CD4-positive, alpha-beta T cell treated with Interleukin-12 subunit alpha and Interleukin-12 subunit beta, for 1 hour (primary cell): ENCODE data around the gene STX19.
"Not testable (repeated sequence)": the region's sequence is repeated elsewhere in the genome, so short reads cannot be mapped to it uniquely, and the experiment has no call there.

Experiments used
- DNase-seq: peaks from one replicate; pipeline ENCODE4 v3.0.0-alpha.2; 2020

STX19 gene, protein sequence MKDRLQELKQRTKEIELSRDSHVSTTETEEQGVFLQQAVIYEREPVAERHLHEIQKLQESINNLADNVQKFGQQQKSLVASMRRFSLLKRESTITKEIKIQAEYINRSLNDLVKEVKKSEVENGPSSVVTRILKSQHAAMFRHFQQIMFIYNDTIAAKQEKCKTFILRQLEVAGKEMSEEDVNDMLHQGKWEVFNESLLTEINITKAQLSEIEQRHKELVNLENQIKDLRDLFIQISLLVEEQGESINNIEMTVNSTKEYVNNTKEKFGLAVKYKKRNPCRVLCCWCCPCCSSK

GRCh38 chr3:94028093-94028837, at the start of gene STX19:
TSS of gene STX19 (minus strand) at chr3:94028597. CDS start at chr3:94015269, 13,328 bp downstream.
- no peak for DNase-seq

DNA sequence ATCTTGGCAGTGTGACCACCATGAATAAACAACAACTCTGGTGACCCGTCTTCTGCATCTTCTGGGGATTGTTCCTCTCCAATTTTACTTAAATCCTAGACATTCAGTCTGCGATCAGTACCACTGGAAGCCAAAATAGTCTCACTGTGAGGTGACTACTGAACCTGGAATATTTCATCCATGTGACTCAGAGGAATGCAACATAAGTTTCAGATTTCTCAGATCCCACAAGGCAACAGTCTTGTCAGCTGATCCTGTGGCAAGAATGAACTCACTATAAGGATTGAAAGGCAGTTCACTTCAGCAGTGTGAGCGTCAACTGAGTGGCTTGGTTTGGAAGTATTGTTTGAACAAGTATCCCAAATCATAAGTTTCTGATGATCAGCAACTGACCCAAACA, 47.7 kb upstream of the STX19 start:
- no peak for DNase-seq

- DNase-seq: no peak
Observed at GRCh38 chr3:94071713-94072284, 43.4 kb upstream of the STX19 start.

DNA sequence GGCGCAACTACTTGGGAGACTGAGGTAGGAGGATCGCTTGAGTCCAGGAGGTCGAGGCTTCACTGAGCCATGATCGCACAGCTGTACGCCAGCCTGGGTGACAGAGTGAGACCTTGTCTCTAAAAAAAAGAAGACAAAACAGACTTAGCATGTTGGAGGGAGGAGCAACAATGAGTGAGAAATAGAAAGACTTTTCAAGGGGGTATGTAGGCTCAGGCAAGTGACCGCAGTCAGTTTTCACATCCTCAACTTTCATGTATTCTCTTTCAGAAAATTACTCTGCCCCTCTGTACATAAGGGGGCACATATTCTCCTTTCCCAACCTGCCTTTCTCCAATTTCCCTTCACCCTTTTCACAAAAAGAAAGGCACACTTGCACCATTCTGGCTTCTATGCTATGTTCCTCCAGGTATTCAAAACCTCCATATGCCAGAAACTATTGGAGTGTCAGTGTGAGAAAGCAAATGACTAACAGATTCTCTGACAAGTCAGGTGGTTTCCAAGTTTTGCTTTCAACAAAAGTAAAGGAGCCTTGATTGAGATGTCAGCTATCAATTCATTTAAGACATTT, 42.0 kb upstream of the STX19 start:
- no peak for DNase-seq

DNA sequence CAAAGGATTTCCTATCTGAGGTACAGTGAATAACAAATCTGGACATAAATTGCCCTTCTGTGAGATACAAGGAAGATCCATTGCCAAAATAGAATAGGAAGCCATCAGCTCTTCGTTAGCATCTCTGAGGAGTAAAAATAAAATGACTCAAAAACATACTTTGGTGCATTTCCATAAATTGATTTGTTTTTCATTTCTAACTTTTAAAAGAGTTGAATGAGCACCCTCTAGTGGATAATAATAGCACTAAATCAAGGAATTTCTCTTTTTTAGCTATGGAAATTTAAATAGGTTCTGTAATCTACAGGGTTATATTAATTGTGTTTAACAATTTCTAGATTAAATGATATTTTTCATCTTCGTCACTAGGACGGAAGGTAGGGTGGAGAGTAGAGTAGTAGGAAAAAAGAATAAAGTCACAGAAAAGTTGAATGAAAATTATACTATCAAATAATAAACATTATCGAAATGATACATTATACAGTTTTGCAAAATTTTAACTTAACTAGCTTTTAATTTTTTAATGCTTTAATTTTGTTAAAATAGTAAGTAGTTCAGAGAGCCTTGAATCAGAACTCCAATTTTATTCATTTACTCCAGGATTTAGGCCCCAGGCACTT, 40.9 kb upstream of the STX19 start:
- DNase-seq: peak; percentile 39

DNA sequence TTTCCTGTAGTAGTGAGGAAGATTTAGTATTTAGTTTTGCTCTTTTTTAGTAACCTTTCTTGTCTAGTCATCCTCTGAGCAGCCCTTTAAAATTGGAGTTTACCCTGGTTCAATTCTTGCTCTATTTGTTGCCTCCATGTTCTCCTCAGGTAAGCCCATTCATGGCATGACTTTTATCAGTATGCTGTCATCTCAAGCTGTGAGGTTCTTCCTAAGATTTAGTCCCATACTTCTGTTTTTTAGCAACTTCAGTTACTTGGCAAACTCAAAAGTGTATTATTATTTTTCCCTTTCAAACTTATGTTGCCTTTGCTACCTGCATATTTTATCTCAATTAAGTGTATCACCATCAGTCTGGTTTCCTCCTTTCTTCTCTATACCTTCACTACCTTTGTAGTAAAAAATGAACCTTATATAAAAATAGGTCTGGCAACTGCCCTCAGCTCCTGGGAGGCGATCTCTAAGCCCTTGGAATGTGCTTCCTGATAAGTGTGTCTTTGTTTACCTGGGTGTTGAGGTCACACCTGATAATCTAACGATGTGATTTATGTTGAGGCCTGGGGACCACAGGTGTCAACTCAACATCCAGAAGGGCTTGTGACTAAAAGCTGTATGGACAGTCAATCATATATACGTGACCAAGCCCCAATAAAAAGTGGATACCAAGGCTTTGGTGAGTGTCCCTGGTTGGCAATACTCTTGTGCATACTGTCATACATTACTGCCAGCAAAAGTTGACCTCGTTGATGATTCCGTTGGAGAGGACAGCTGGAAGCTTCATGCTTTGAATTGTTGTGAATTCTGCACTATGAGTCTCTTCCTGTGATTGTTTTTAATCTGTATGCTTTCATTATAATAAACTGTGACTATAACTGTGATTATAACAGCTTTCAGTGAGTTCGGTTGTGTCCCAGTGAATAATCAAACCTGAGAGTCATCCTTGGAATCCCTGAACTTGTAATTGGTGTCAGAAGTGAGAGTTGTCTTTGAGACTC, 38.4 kb upstream of the STX19 start:
- no peak for DNase-seq

DNA sequence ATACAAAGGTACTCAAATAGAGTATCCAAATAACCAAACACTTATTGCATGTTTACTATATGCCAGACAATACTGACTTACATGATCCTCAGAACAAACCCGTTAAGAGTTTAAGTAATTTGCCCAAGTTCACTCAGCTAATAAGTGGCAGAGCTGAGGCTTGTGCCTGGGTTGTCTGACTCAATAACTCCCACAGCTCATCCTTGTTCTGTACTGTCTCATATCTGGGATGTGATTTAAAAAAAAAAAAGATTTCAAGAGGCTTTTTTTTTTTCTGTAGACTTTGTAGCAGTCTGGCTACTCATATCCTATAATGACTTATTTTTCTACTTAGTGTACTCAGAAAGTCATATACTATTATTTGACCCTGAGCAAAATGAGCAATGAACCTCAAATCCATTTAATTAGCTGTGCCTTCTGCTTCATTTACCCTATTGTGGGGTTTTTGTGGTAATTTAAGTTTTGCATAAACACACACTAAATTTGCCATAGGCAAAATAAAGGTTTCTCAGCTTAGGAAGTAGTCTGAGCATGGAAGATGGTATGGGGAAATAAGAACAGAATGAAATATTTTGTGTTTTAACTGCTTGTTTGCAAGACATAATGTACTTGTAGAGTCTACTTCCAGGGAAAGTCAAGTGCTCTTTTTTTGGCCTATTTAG, 37.6 kb upstream of the STX19 start:
- DNase-seq: no peak

DNA sequence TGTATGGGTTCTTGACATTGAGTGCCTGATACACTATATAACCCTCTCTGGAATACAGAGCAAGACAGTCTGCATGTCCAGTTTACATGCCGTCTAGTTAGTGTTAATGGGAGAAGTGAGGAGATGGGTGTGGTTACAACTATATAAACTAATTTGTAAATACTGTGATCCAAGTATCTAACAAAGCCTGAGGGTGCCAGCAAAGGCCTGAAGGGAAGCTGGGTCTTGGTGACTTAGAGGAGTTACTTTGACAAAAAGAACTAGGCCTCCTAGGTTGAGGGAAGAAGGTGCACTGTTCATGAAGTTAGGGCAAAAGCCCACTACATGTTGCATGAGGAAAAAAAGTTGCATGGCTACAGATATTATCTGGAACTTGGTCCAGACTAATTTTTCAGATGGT, 36.7 kb upstream of the STX19 start:
- DNase-seq: no peak

DNA sequence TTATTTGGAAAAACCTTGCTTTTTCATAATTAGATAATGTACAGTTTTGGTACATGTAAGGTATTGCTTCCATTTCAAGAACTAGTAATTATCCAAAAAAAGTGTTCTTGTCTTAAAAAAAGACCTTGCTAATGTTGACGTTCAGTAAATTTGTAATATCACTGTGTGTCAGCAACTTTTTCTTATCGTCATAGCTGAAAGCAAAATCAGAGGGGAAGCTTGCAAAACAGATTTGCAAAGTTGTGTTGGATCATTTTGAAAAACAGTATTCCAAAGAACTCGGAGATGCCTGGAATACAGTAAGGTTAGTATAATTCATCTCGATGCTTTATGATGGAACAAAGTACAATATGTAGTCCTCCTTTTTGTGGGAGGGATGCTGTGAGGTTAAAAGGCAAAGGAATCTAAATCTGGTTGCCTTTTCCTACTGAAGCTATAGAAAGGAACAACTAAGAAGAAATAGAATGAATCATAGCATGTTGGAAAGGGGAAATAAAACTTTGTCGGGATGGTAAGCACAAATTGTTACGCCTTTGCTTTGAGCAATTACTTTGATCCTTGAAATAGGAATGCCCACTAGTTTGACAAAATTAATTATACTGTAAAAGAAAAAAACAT, 36.0 kb upstream of the STX19 start:
- no peak for DNase-seq

DNA sequence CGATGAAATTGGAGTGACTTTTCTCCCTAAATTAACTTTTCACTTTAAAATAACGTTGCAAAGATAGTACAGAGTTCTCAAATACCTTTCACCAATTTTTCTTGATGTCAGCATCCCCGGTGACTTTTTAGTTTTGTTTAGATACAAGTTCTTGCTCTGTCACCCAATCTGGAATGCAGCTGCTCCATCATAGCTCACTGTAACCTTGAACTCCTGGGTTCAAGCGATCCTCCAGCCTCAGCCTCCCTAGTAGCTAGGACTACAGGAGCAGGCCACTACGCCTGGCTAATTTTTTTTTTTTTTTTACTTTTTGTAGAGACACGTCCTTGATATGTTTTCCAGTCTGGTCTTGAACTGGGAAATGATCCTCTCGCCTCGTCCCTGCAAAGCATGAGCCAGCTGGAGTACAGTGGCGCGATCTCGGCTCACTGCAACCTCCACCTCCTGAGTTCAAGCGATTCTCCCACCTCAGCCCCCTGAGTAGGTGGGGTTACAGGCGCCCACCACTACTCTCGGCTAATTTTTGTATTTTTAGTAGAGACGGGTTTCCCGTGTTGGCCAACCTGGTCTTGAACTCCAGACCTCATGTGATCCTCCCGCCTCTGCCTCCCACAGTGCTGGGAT, 35.2 kb upstream of the STX19 start:
- DNase-seq: peak; percentile 14

- DNase-seq: peak; percentile 91
Observed at GRCh38 chr3:94062513-94063404, 34.4 kb upstream of the STX19 start, which contains the start of the genes DHFR2 and NSUN3. TSS of gene DHFR2 (minus strand) at chr3:94062916. CDS start at chr3:94061511, 1,405 bp downstream. TSS of gene NSUN3 (plus strand) at chr3:94063061. CDS start at chr3:94063127, 66 bp downstream.

GRCh38 chr3:94061297-94061696, 32.9 kb upstream of the STX19 start:
- DNase-seq: no peak

DNA sequence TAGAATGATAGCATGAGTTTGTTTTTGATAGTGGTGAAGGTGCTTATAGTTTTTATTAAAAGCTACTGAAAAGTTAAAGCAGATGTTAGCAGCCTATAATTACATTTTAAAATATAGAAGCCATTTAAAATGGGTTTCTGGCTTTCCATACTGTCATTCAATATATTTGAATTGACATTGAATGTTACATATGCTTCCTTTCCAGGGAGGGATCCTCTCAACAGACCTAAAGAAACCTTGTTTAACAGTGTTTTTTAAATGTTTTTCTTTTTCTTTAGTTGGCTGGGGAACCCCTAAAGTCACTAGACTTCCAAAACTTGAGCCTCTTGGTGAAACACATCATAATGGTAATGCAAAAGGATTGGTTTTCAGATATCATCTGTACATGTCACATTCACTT, 22.1 kb upstream of the STX19 start:
- DNase-seq: no peak

- DNase-seq: no peak
Observed at GRCh38 chr3:94049267-94049666, 20.9 kb upstream of the STX19 start.

- no peak for DNase-seq
Observed at GRCh38 chr3:94046533-94046932, 18.1 kb upstream of the STX19 start.

- not testable (repeated sequence) for DNase-seq
Observed at GRCh38 chr3:94044100-94044936, 15.9 kb upstream of the STX19 start.

GRCh38 chr3:94043285-94043684, 14.9 kb upstream of the STX19 start:
- no peak for DNase-seq

DNA sequence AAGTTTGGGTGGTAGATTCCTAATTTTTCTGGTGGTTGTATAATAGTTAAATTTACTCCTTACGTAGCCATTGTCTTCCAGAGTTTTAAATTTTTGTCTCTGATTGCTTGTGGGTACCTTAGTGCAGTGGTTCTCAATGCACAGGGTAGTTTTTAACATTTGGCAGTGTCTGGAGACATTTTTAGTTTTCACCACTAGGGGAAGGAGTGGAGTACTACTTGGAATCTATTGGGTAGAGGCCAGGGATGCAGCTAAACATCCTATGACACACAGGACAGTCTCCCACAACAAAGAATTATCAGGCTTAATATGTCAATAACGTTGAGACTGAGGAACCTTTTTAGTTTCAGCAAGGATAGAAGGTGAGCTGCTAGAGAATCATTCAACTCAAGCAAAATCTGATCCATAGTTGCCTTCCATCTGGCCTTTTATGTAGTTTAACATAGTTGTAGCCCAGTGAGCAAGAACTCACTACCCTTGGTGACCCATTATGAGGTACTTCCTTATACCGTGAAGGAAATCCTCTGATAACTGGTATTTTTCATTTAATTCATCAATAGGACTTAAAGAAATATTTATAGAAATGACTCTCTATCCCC, 8.6 kb upstream of the STX19 start:
- peak; percentile 25 for DNase-seq
